ENCODE measurements around the gene DDX1. TPM values are rescaled to one million over a fixed set of nuclear protein-coding genes. Genes with fewer than 3 reads are reported as not detected.

The DDX1 gene
- total and polyA plus RNA-seq, 2 donors (not counting 1 experiment from before 2014, with no cell fraction given), result 13.2 to 52.6 TPM

- TF ChIP-seq EZH2 (IDR thresholded peaks at IDR 0.05; ENCODE audit: borderline replicate concordance, insufficient read depth, low read depth, low read length, poor library complexity, severe bottlenecking), result no peak
- no peak for TF ChIP-seq CTCF (IDR thresholded peaks at IDR 0.05)
- CTCF ChIA-PET, result no interaction called here
- Histone ChIP-seq H2AFZ (ENCODE audit: insufficient read depth, low read depth, low read length, poor library complexity, severe bottlenecking) (no peak overlapping the region), H3K9me3 (ENCODE audit: control extremely low read depth in 1 of 3, control insufficient read depth in 2 of 3, insufficient read depth in 1 of 3, low read length in 2 of 3) (no peaks in the 10 kb centered on the region), H3K79me2 (ENCODE audit: control insufficient read depth, insufficient read depth, low read length) (no peaks in the 10 kb centered on the region), H3K36me3 (replicated peaks in 1 of 2; ENCODE audit: control extremely low read depth in 1 of 2, control insufficient read depth in 1 of 2, extremely low read depth in 1 of 2, insufficient read depth in 2 of 2, low read length in 1 of 2) (peaks cover 12 to 75% of the 10 kb centered on the region in 2 experiments), H3K4me1 (ENCODE audit: control insufficient read depth in 2 of 2, insufficient read depth in 2 of 2, low read length in 2 of 2) (no peaks in the 10 kb centered on the region), H3K4me3 (ENCODE audit: control extremely low read depth in 1 of 5, extremely low read depth in 1 of 5, insufficient read depth in 1 of 5, low read depth in 2 of 5, low read length in 4 of 5) (no peak overlapping the region), H3K4me2 (replicated peaks; ENCODE audit: low read depth, low read length, poor library complexity, severe bottlenecking) (no peak overlapping the region), H4K20me1 (ENCODE audit: control insufficient read depth, insufficient read depth, low read length, poor library complexity, severe bottlenecking) (no peaks in the 10 kb centered on the region), H3K9ac (ENCODE audit: low read length) (no peak overlapping the region), H3K27ac (ENCODE audit: low read length in 2 of 2) (no peak overlapping the region), H3K27me3 (replicated peaks in 1 of 4; ENCODE audit: control extremely low read depth in 1 of 4, control insufficient read depth in 3 of 4, insufficient read depth in 4 of 4, low read length in 3 of 4) (no peaks in the 10 kb centered on the region)
- ATAC-seq (ENCODE audit: low read depth), result no peak
- H3K9me3 Mint-ChIP-seq (ENCODE audit: insufficient read depth), result no peaks in the 10 kb centered on the region
- H3K27me3 Mint-ChIP-seq, result no peaks in the 10 kb centered on the region
- POLR2A ChIA-PET, result no interaction called here
- no peak overlapping the region for H3K4me3 Mint-ChIP-seq
- intact Hi-C loops (cut with micrococcal nuclease), result no loop called here
- DNase-seq, result no peak
- 97% methylated on average over 5 of the region's 7 CpGs for WGBS (ENCODE audit: insufficient coverage)
- no peak overlapping the region for H3K27ac Mint-ChIP-seq
- H3K4me1 Mint-ChIP-seq, result no peaks in the 10 kb centered on the region
Measured at GRCh38 chr2:15607709-15608391, 16.2 kb downstream of the DDX1 start.

GRCh38 chr2:15608392-15608761 lies 16.7 kb downstream of the DDX1 start:
- H3K4me3 ChIP-seq (ENCODE audit: control extremely low read depth in 1 of 5, extremely low read depth in 1 of 5, insufficient read depth in 1 of 5, low read depth in 2 of 5, low read length in 4 of 5), result no peak overlapping the region
- H3K27ac ChIP-seq (ENCODE audit: low read length in 2 of 2), result no peak overlapping the region
- Mint-ChIP-seq H3K4me3 (no peak overlapping the region), H3K9me3 (ENCODE audit: insufficient read depth) (no peaks in the 10 kb centered on the region), H3K27ac (no peak overlapping the region), H3K4me1 (no peaks in the 10 kb centered on the region), H3K27me3 (no peaks in the 10 kb centered on the region)
- no peaks in the 10 kb centered on the region for H4K20me1 ChIP-seq (ENCODE audit: control insufficient read depth, insufficient read depth, low read length, poor library complexity, severe bottlenecking)
- peaks cover 10 to 75% of the 10 kb centered on the region in 2 experiments for H3K36me3 ChIP-seq (replicated peaks in 1 of 2; ENCODE audit: control extremely low read depth in 1 of 2, control insufficient read depth in 1 of 2, extremely low read depth in 1 of 2, insufficient read depth in 2 of 2, low read length in 1 of 2)
- no peak overlapping the region for H3K9ac ChIP-seq (ENCODE audit: low read length)
- CTCF ChIA-PET, result no interaction called here
- intact Hi-C loops (cut with micrococcal nuclease), result no loop called here
- no peaks in the 10 kb centered on the region for H3K4me1 ChIP-seq (ENCODE audit: control insufficient read depth in 2 of 2, insufficient read depth in 2 of 2, low read length in 2 of 2)
- no peaks in the 10 kb centered on the region for H3K9me3 ChIP-seq (ENCODE audit: control extremely low read depth in 1 of 3, control insufficient read depth in 2 of 3, insufficient read depth in 1 of 3, low read length in 2 of 3)
- no peak overlapping the region for H2AFZ ChIP-seq (ENCODE audit: insufficient read depth, low read depth, low read length, poor library complexity, severe bottlenecking)
- H3K27me3 ChIP-seq (replicated peaks in 1 of 4; ENCODE audit: control extremely low read depth in 1 of 4, control insufficient read depth in 3 of 4, insufficient read depth in 4 of 4, low read length in 3 of 4), result no peaks in the 10 kb centered on the region
- WGBS (ENCODE audit: insufficient coverage), result 80% methylated on average over 1 of the region's 4 CpGs
- POLR2A ChIA-PET, result no interaction called here
- TF ChIP-seq EZH2 (IDR thresholded peaks at IDR 0.05; ENCODE audit: borderline replicate concordance, insufficient read depth, low read depth, low read length, poor library complexity, severe bottlenecking), result no peak
- no peak for TF ChIP-seq CTCF (IDR thresholded peaks at IDR 0.05)
- H3K4me2 ChIP-seq (replicated peaks; ENCODE audit: low read depth, low read length, poor library complexity, severe bottlenecking), result no peak overlapping the region
- ATAC-seq (ENCODE audit: low read depth), result no peak
- DNase-seq, result no peak
- no peaks in the 10 kb centered on the region for H3K79me2 ChIP-seq (ENCODE audit: control insufficient read depth, insufficient read depth, low read length)
